OCI-LY1 (cell line): ENCODE data around the gene CYB5R3.

ENCODE experiments used
- H2AFZ ChIP-seq: fragments of 200-600 bp; sonication (generic), shearing (Covaris generic); 2 replicates; pipeline ENCODE4 v1.6.0; 2014; ENCODE audit warnings: antibody characterized with exemption, mild to moderate bottlenecking, low read length
- H3F3A ChIP-seq: fragments of 200-600 bp; sonication (generic), shearing (Covaris generic); 2 replicates; pipeline ENCODE4 v1.6.0; 2014; ENCODE audit warnings: mild to moderate bottlenecking, antibody characterized with exemption, low read length, moderate library complexity; ENCODE audit not compliant: insufficient read depth
- H3K27ac ChIP-seq: fragments of 200-600 bp; sonication (generic); 2 replicates; pipeline ENCODE4 v1.5.1; 2014; ENCODE audit warnings: low read length, mixed run types, mild to moderate bottlenecking, low read depth; ENCODE audit not compliant: poor library complexity, severe bottlenecking
- H3K27me3 ChIP-seq: fragments of 200-600 bp; sonication (generic); 2 replicates; pipeline ENCODE4 v1.6.0; 2014; ENCODE audit warnings: antibody characterized with exemption, mild to moderate bottlenecking, low read length, moderate library complexity; ENCODE audit not compliant: insufficient read depth
- H3K36me3 ChIP-seq: fragments of 200-600 bp; sonication (generic); 2 replicates; pipeline ENCODE4 v1.6.1; 2014; ENCODE audit warnings: mild to moderate bottlenecking, antibody characterized with exemption, low read length, moderate library complexity, mixed read lengths; ENCODE audit not compliant: insufficient read depth
- H3K4me1 ChIP-seq: fragments of 200-600 bp; sonication (generic); 2 replicates; pipeline ENCODE4 v1.5.1; 2014; ENCODE audit warnings: mild to moderate bottlenecking, low read length, moderate library complexity; ENCODE audit not compliant: insufficient read depth, severe bottlenecking
- H3K4me2 ChIP-seq: fragments of 200-600 bp; sonication (generic), shearing (Covaris generic); 2 replicates; pipeline ENCODE4 v1.6.1; 2014; ENCODE audit warnings: low read length
- H3K4me3 ChIP-seq: fragments of 200-600 bp; sonication (generic); 2 replicates; pipeline ENCODE4 v1.5.1; 2014; ENCODE audit warnings: low read length, low read depth, mild to moderate bottlenecking, mixed read lengths; ENCODE audit not compliant: poor library complexity, severe bottlenecking
- H3K79me2 ChIP-seq: fragments of 200-600 bp; shearing (Covaris generic); 2 replicates; pipeline ENCODE4 v1.6.1; 2016; ENCODE audit warnings: mixed run types, low read length, mixed read lengths; ENCODE audit not compliant: insufficient read depth
- H3K9ac ChIP-seq: fragments of 200-600 bp; sonication (generic), shearing (Covaris generic); 2 replicates; pipeline ENCODE4 v1.6.1; 2014; ENCODE audit warnings: mild to moderate bottlenecking, low read length, mixed read lengths
- H3K9me2 ChIP-seq: fragments of 200-600 bp; sonication (generic), shearing (Covaris generic); 2 replicates; pipeline ENCODE4 v1.6.1; 2014; ENCODE audit warnings: low read depth, mild to moderate bottlenecking, low read length, mixed read lengths
- H3K9me3 ChIP-seq: fragments of 200-600 bp; shearing (Covaris generic); 2 replicates; pipeline ENCODE4 v1.6.1; 2014; ENCODE audit warnings: low read length, mixed read lengths
- H4K20me1 ChIP-seq: fragments of 200-600 bp; sonication (generic), shearing (Covaris generic); 2 replicates; pipeline ENCODE4 v1.6.0; 2016; ENCODE audit warnings: mild to moderate bottlenecking, low read length; ENCODE audit not compliant: insufficient read depth
- CTCF ChIP-seq: fragments of 200-600 bp; sonication (generic), shearing (Covaris generic); IDR thresholded peaks from 2 replicates; pipeline ENCODE4 v1.5.1; 2017; ENCODE audit warnings: mild to moderate bottlenecking, antibody characterized with exemption, low read length, moderate library complexity, mixed read lengths
- EZH2 ChIP-seq: fragments of 200-600 bp; sonication (generic), shearing (Covaris generic); IDR thresholded peaks from 2 replicates; pipeline ENCODE4 v1.8.0; 2017; ENCODE audit warnings: borderline replicate concordance, mixed run types, mild to moderate bottlenecking, antibody characterized with exemption, low read length, moderate library complexity, mixed read lengths

The CYB5R3 gene

GRCh38 chr22:42596336-42596735 is 52.9 kb downstream of the CYB5R3 start:
- no peak overlapping the region for H3K9ac ChIP-seq
- H3K9me2 ChIP-seq, result no peaks in the 10 kb centered on the region
- no peaks in the 10 kb centered on the region for H3K4me1 ChIP-seq
- TF ChIP-seq EZH2 (no peak), CTCF (no peak)
- H3K27me3 ChIP-seq, result no peaks in the 10 kb centered on the region
- H3F3A ChIP-seq, result no peaks in the 10 kb centered on the region
- H3K36me3 ChIP-seq, result peaks cover 93% of the 10 kb centered on the region
- H3K27ac ChIP-seq, result no peak overlapping the region
- H3K4me3 ChIP-seq, result no peak overlapping the region
- H3K79me2 ChIP-seq, result no peaks in the 10 kb centered on the region
- H4K20me1 ChIP-seq, result no peaks in the 10 kb centered on the region
- H3K9me3 ChIP-seq, result no peaks in the 10 kb centered on the region
- H3K4me2 ChIP-seq, result no peak overlapping the region
- no peak overlapping the region for H2AFZ ChIP-seq

- H3K79me2 ChIP-seq, result no peaks in the 10 kb centered on the region
Observed at GRCh38 chr22:42595434-42595833, 53.8 kb downstream of the CYB5R3 start.

GRCh38 chr22:42591987-42592386 is 57.2 kb downstream of the CYB5R3 start:
- Histone ChIP-seq H3K4me1 (no peaks in the 10 kb centered on the region), H3K9ac (no peak overlapping the region), H4K20me1 (no peaks in the 10 kb centered on the region), H3K4me2 (no peak overlapping the region), H3K9me3 (no peaks in the 10 kb centered on the region), H3K9me2 (no peaks in the 10 kb centered on the region), H3K4me3 (no peak overlapping the region), H3K36me3 (peaks cover 91% of the 10 kb centered on the region), H3K79me2 (no peaks in the 10 kb centered on the region), H3F3A (no peaks in the 10 kb centered on the region), H3K27me3 (no peaks in the 10 kb centered on the region), H2AFZ (no peak overlapping the region), H3K27ac (no peak overlapping the region)
- TF ChIP-seq EZH2, result no peak
- no peak for TF ChIP-seq CTCF

More at GRCh38 chr22:42595434-42595833, 53.8 kb downstream of the CYB5R3 start:
- no peak overlapping the region for H3K4me2 ChIP-seq
- no peaks in the 10 kb centered on the region for H3K4me1 ChIP-seq
- H4K20me1 ChIP-seq, result no peaks in the 10 kb centered on the region
- no peaks in the 10 kb centered on the region for H3K9me2 ChIP-seq
- TF ChIP-seq CTCF (no peak), EZH2 (no peak)
- H2AFZ ChIP-seq, result no peak overlapping the region
- peaks cover 90% of the 10 kb centered on the region for H3K36me3 ChIP-seq
- H3K27ac ChIP-seq, result no peak overlapping the region
- no peaks in the 10 kb centered on the region for H3F3A ChIP-seq
- no peak overlapping the region for H3K4me3 ChIP-seq
- no peak overlapping the region for H3K9ac ChIP-seq
- H3K9me3 ChIP-seq, result no peaks in the 10 kb centered on the region
- H3K27me3 ChIP-seq, result no peaks in the 10 kb centered on the region
